Smooth muscle cell (in vitro differentiated cells): ENCODE data around the gene TUBB2A. TPM values are rescaled to one million over a fixed set of nuclear protein-coding genes. Genes with fewer than 3 reads are reported as not detected.

Experiments used
- DNase-seq: peaks from one replicate; lab custom pipeline; 2025; ENCODE audit not compliant: unreplicated experiment; lab: John Stamatoyannopoulos, UW
- H2AFZ ChIP-seq: fragments of 200-600 bp; sonication (generic); 2 replicates; pipeline ENCODE4 v1.6.0; 2016; ENCODE audit warnings: antibody characterized with exemption, low read depth, mild to moderate bottlenecking
- H3F3A ChIP-seq: fragments of 200-600 bp; sonication (generic); 2 replicates; pipeline ENCODE4 v1.6.0; 2017; ENCODE audit warnings: antibody characterized with exemption, low read depth
- H3K27ac ChIP-seq: fragments of 200-600 bp; sonication (generic); 2 replicates; pipeline ENCODE4 v1.5.1; 2016; ENCODE audit warnings: low read depth, mild to moderate bottlenecking
- H3K27me3 ChIP-seq: fragments of 200-600 bp; sonication (generic); 2 replicates; pipeline ENCODE4 v1.6.1; 2016; ENCODE audit warnings: low read depth, mild to moderate bottlenecking
- H3K36me3 ChIP-seq: fragments of 200-600 bp; sonication (generic); 2 replicates; pipeline ENCODE4 v1.5.1; 2016; ENCODE audit warnings: low read depth
- H3K4me1 ChIP-seq: fragments of 200-600 bp; sonication (generic); 2 replicates; pipeline ENCODE4 v1.5.1; 2016; ENCODE audit warnings: low read depth
- H3K4me2 ChIP-seq: fragments of 200-600 bp; sonication (generic); 2 replicates; pipeline ENCODE4 v1.6.0; 2016; ENCODE audit warnings: mild to moderate bottlenecking
- H3K4me3 ChIP-seq: fragments of 200-600 bp; sonication (generic); 2 replicates; pipeline ENCODE4 v1.5.1; 2016; ENCODE audit warnings: mild to moderate bottlenecking
- H3K79me2 ChIP-seq: fragments of 200-600 bp; sonication (generic); 2 replicates; pipeline ENCODE4 v1.6.0; 2016; ENCODE audit warnings: low read depth, mild to moderate bottlenecking
- H3K9ac ChIP-seq: fragments of 200-600 bp; sonication (generic); 2 replicates; pipeline ENCODE4 v1.6.0; 2016; ENCODE audit warnings: low read depth
- H3K9me3 ChIP-seq: fragments of 200-600 bp; sonication (generic); replicated peaks from 2 replicates; pipeline ENCODE4 v1.5.1; 2016; ENCODE audit warnings: low read depth
- H4K20me1 ChIP-seq: fragments of 200-600 bp; sonication (generic); 2 replicates; pipeline ENCODE4 v1.6.0; 2016; ENCODE audit warnings: low read depth
- WGBS: methylation state at CpG from one replicate; pipeline ENCODE4 v1.1.7; 2016; ENCODE audit warnings: low lambda C conversion rate; 5-methylcytosine and 5-hydroxymethylcytosine counted together
- polyA plus RNA-seq: library from polyadenylated mRNA; unstranded; fragments of >200 nt; fragmentation: Nextera tagmentation; extraction: Ambion mirVana; gene quantifications from 2 replicates; pipeline ENCODE4 v1.2.1, GENCODE V29; 2016
- total RNA-seq: library from RNA; depleted of rRNA; stranded (reverse); fragments of >200 nt; gene quantifications from 2 replicates; pipeline ENCODE4 v1.2.3, GENCODE V29; 2014
- TF ChIP-seq, protein P1 (sequence below): fragments of 200-600 bp; sonication (generic); IDR thresholded peaks from 2 replicates; pipeline ENCODE4 v1.5.1; 2017; ENCODE audit warnings: borderline replicate concordance, mild to moderate bottlenecking, antibody characterized with exemption; ENCODE audit not compliant: insufficient read depth, poor library complexity, severe bottlenecking

Gene TUBB2A
- total and polyA plus RNA-seq, 2 experiments from 2014 or later: 236 to 272 TPM

DNA sequence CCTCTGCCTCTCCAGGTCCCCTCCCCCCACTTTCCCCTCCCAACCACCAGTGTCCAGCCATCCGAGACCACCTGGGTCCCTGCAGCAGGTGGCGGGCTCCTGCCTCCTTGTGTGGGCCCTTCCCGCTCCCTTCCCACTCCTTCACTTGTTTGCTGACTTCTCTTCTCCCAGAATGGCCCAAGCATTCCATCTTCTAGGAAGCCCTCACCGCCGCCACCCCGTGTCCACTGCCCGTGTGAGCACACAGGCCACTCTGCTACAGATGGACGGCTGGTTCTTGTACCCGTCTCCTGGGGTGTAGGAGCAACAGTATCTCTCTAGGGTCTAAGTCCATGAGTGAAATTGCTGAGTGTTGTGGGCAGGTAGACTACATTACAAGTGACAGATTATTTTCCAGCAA, 23.8 kb downstream of the TUBB2A start:
- no peaks in the 10 kb centered on the region for H3K79me2 ChIP-seq
- H3K4me3 ChIP-seq: no peak overlapping the region
- WGBS: 97% methylated on average over 9 of the region's 9 CpGs
- no peak for DNase-seq
- H3K27me3 ChIP-seq: no peaks in the 10 kb centered on the region
- no peak overlapping the region for H3K4me2 ChIP-seq
- no peaks in the 10 kb centered on the region for H3K9me3 ChIP-seq
- H4K20me1 ChIP-seq: no peaks in the 10 kb centered on the region
- H3K36me3 ChIP-seq: peaks cover 17% of the 10 kb centered on the region
- H3K27ac ChIP-seq: no peak overlapping the region
- no peak overlapping the region for H2AFZ ChIP-seq
- no peaks in the 10 kb centered on the region for H3K4me1 ChIP-seq
- TF ChIP-seq, protein P1, sequence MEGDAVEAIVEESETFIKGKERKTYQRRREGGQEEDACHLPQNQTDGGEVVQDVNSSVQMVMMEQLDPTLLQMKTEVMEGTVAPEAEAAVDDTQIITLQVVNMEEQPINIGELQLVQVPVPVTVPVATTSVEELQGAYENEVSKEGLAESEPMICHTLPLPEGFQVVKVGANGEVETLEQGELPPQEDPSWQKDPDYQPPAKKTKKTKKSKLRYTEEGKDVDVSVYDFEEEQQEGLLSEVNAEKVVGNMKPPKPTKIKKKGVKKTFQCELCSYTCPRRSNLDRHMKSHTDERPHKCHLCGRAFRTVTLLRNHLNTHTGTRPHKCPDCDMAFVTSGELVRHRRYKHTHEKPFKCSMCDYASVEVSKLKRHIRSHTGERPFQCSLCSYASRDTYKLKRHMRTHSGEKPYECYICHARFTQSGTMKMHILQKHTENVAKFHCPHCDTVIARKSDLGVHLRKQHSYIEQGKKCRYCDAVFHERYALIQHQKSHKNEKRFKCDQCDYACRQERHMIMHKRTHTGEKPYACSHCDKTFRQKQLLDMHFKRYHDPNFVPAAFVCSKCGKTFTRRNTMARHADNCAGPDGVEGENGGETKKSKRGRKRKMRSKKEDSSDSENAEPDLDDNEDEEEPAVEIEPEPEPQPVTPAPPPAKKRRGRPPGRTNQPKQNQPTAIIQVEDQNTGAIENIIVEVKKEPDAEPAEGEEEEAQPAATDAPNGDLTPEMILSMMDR: no peak
- H3F3A ChIP-seq: no peaks in the 10 kb centered on the region
- no peak overlapping the region for H3K9ac ChIP-seq

DNA sequence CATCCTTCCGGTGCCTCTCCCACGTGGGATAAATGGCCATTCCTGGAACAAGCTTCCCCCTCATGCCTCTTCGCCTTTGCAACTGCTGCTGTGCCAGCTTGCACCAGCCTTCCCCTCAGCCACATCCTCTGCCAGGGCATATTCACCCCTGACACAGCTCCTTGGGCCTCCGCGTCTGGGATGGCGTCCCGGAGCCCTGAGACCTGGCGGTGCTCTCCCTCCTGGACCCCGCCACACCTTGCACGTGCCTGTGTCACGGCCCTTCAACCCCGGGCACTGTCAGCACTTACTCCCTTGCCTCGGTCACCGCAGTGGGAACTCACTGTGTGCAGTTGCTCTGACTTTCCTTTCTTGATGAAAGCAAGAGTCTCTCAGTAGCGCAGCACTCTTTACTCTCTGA, 25.6 kb downstream of the TUBB2A start:
- Histone ChIP-seq H3K27me3 (no peaks in the 10 kb centered on the region), H3K9ac (no peak overlapping the region), H3K27ac (no peak overlapping the region), H3K4me3 (no peak overlapping the region), H3K9me3 (no peaks in the 10 kb centered on the region), H4K20me1 (no peaks in the 10 kb centered on the region), H3K4me1 (no peaks in the 10 kb centered on the region), H3K36me3 (peaks cover 11% of the 10 kb centered on the region), H2AFZ (no peak overlapping the region), H3F3A (no peaks in the 10 kb centered on the region), H3K4me2 (no peak overlapping the region), H3K79me2 (no peaks in the 10 kb centered on the region)
- WGBS: 96% methylated on average over 15 of the region's 15 CpGs
- DNase-seq: no peak
- TF ChIP-seq, protein P1: no peak

GRCh38 chr6:3128356-3129108, 28.8 kb downstream of the TUBB2A start:
- no peaks in the 10 kb centered on the region for H3K4me1 ChIP-seq
- no peaks in the 10 kb centered on the region for H3K79me2 ChIP-seq
- H3K4me3 ChIP-seq: no peak overlapping the region
- H2AFZ ChIP-seq: no peak overlapping the region
- DNase-seq: no peak
- no peak overlapping the region for H3K4me2 ChIP-seq
- H3K9ac ChIP-seq: no peak overlapping the region
- WGBS: 96% methylated on average over 15 of the region's 15 CpGs
- H3F3A ChIP-seq: no peaks in the 10 kb centered on the region
- TF ChIP-seq, protein P1: no peak
- no peak overlapping the region for H3K27ac ChIP-seq
- no peaks in the 10 kb centered on the region for H3K27me3 ChIP-seq
- no peaks in the 10 kb centered on the region for H3K9me3 ChIP-seq
- H4K20me1 ChIP-seq: no peaks in the 10 kb centered on the region
- H3K36me3 ChIP-seq: peaks cover 11% of the 10 kb centered on the region

DNA sequence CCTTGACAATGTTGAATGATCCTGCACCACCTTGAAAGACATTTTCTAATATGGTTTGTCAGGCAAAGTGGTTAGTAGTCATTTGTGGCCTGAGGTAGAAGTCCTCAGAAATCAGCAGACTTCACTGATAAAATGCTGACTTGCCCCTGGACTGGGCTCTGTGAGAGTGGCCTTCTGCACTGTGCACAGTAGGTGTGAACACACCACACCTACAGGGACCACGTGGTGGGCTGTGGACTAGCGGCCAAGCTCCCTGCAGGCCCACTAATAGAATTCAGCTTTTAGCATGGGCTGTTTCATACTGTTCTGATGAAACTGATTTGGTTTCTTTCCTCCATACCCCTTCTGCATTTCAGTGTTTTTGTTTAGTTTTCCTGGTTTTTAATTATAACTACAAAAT, 31.5 kb downstream of the TUBB2A start:
- TF ChIP-seq, protein P1: no peak
- Histone ChIP-seq H3K27ac (no peak overlapping the region), H3K36me3 (peaks cover 11% of the 10 kb centered on the region), H3K9me3 (no peaks in the 10 kb centered on the region), H4K20me1 (no peaks in the 10 kb centered on the region), H3K79me2 (no peaks in the 10 kb centered on the region), H3K4me1 (no peaks in the 10 kb centered on the region), H3K27me3 (no peaks in the 10 kb centered on the region), H3K9ac (no peak overlapping the region), H3K4me2 (no peak overlapping the region), H3F3A (no peaks in the 10 kb centered on the region), H3K4me3 (no peak overlapping the region), H2AFZ (no peak overlapping the region)
- no peak for DNase-seq
- 45% methylated on average over 2 of the region's 2 CpGs for WGBS
